Stimulated activated CD8-positive, alpha-beta memory T cell treated with anti-CD3 and anti-CD28 coated beads, Interleukin-4, amount 100 ng/mL, for 1 hour (primary cell): ENCODE results near the gene VWA5B1.

Experiments
- DNase-seq, 2 donors: peaks; one replicate each; pipeline ENCODE4 v3.0.0-alpha.2; 2020; ENCODE audit warnings: low read depth in 2 of 2, low spot score in 1 of 2

The VWA5B1 gene

DNA sequence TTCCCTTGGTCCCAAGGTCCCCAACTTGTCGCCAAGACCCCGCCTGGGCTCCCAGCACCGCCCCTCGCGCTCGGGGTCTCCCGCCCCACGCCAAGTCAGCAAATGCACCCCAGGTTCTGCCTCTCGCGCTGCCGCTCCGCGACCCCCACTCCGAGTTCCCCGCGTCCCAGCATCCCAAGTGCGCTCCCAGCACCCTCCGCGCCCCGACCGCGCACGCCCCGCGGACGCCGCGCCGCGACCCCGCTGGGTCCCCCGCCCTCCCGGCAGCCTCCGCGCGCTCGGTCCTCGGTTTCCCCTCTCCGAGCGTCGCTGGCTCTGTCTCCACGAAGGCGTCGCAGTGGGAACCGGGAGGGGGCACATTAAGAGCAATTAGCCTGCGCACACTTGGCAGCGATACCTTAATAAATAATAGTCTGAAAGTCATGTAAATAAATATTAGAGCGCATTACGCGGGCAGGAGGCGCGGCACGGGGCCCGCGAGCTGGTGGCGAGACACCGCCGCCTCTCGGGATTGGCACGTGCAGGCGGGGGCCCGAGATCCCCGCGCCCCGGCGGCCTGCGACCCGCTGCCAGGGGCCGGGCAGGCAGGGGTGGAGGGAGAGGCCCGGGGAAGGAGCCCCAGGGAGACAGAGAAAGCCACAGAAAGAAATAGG lies 75.9 kb downstream of the VWA5B1 start:
- DNase-seq, result no peak

DNA sequence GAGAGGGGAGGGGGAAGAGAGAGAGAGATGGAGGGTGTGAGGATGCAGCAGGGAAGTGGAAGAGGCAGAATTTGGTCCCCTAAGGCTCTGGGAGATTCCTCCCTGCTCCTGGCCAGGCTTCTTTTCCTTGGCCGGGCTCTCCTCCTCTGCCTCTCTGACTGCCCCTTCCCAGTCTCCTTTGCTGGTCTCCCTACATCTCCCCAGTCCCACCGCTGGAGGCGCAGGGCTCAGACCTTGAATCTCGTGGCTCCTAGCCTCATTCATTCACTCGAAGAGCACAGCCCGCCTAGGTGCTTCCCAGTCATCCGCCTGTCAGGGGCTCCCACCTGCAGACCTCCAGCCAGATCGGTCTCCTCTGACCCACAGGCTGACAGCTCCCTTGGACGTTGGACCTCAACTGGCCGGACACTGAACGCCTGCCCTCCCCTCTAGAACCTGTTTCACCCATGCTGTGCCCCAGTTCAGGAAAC lies 76.5 kb downstream of the VWA5B1 start:
- no peak for DNase-seq

DNA sequence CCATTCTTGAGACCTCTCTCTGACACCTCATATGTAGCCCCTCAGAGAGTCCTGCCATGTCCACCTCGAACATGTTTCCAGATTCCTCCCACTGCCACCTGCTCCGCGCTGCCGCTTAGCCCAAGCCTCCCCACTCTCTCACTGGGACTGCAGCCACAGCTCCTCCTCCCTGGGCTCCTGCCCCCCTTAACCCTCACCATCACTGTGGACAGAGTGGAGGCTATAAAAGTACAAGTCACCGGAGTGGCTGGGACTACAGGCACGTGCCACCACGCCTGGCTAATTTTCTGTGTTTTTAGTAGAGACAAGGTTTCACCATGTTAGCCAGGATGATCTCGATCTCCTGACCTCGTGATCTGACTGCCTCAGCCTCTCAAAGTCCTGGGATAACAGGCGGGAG lies 77.0 kb downstream of the VWA5B1 start:
- DNase-seq, result no peak

DNA sequence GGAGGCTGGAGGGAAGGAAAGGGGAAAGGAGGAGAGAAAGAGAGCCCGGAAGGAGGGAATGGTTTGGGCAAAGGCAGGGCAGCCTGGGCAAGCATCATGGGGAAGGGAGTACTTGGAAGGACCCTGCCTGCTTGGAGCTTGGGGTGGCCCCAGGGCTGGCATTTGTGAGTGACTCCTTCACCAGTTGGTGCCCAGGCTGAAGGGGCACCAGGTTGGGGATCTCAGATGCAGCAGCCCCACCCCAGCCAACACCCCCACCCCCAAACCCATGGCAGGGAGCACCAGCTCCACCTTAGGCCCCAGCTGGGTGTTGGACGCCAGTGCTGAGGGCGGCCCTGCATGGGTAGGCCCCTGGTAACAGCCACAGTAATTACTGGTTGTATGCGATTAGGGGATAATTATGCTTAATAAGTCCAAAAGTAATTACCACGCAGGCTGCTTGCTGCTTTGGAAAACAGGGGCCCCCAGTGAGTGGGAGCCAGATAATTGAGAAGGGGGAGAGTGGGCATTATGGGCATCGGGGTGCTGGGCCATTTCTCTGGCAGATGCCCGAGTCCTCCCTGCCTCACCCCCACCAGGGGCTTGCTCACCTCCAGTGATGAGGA lies 78.3 kb downstream of the VWA5B1 start:
- DNase-seq, result no peak

GRCh38 chr1:20370698-20371097 lies 80.0 kb downstream of the VWA5B1 start:
- no peak for DNase-seq

DNA sequence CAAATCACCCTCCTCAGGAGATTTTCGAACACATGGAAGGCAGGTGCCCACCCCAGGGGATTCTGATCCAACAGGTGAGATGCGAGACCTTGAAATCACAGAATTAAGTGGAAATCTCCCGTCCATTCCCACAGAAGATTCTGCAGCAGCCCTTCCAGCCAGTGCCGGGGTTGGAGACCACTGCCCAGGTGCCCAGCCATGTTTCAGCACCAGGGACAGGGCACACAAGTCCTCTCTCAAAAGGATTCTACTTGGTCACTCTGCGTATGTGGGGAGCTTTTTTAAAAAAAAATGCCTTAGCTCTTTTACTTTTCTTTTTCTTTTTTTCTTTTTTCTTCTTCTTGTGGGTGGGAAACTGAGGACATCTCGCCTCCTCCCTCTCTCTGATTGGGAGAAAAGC lies 80.7 kb downstream of the VWA5B1 start:
- DNase-seq, result no peak

- DNase-seq, result no peak
These were observed 81.2 kb downstream of the VWA5B1 start for GRCh38 chr1:20371883-20372282.

DNA sequence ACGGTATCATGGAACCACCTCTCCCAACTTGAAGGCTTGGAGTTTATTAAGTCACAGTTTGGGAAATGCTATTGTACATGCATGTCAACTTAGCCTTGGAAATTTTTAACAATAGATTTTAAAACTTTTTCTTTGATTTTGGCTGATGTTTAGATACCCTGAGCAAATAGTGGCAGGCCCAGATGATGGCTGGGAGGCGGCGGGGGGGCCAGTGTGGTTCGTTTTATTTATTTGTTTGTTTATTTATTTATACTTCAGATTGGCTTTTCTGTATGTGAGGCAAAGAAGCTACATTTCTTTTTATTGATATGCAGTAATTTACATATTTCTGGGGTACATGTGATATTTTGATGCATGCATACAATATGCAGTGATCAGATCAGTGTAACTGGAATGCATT lies 82.0 kb downstream of the VWA5B1 start:
- no peak for DNase-seq

DNA sequence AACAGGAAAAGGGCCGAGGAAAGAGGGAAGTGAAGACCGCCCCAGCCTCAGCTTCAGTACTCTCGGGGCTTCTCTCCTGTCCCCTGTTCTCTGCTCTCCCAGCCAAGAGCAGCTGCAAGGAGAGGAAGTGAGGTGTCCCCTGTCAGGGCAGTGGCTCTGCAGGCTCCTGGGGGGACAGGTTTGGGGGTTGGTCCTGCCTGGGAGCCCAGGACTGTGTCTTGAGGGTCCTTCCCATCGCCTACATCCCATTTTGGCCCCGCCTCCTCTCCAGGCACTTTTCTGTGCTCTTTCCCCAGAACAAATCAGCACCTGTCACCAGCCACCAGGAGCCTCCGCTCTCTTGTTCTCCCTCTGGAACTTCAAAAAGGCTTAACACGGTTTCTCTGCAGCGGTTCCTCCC lies 82.6 kb downstream of the VWA5B1 start:
- DNase-seq, result no peak

GRCh38 chr1:20373764-20374163 lies 83.1 kb downstream of the VWA5B1 start:
- no peak for DNase-seq

DNA sequence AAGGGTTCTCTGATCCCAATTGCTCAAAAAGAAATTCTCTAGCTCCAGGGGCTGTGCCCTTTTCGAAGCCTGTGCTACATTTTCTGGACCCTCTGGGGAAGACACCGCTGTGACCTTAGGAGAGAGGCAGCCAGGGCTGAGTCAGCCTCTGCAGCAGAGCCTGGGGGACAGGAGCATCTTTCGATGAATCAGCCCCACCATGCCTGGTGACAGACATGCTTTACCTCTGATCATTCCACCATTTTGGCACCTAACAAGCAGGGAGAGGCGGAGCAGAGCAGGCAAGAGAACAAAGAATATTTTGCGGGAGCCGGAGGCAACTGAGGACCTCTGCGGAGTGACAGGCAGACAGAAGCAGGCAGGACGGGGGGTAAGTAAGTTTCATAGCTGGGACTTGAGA lies 84.9 kb downstream of the VWA5B1 start:
- DNase-seq, result no peak

- no peak for DNase-seq
These were observed 85.5 kb downstream of the VWA5B1 start for GRCh38 chr1:20376171-20376570.

DNA sequence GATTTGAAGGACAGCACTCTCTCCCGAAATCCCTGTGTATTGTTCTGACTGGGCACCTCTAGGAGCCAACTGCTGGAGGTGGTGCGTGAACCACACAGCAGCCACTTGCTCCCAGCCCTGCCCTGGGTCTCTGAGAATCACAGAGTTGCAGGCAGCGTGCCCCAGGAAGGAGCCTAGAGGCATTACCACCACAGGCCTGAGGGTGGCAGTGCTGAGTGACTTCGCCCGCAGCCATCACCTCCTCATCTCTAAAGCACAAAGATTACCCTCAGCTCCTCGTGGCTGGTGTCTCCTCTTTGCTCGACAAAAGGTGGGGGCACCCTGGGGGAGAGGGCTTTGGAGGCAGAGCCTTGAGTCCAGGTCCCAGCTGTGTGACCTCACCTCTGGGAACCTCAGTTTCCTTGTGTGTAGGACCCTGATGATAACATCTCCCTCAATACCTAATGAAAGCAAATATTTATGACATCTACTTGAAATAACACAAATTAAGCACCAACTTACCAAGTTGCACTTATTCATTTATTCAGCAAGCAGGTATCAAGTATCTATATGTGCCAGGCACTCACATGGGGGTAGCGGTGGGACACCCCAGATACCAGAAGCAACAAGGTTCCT lies 86.3 kb downstream of the VWA5B1 start:
- DNase-seq, result peak in 1 of 2 donors; percentile 23

DNA sequence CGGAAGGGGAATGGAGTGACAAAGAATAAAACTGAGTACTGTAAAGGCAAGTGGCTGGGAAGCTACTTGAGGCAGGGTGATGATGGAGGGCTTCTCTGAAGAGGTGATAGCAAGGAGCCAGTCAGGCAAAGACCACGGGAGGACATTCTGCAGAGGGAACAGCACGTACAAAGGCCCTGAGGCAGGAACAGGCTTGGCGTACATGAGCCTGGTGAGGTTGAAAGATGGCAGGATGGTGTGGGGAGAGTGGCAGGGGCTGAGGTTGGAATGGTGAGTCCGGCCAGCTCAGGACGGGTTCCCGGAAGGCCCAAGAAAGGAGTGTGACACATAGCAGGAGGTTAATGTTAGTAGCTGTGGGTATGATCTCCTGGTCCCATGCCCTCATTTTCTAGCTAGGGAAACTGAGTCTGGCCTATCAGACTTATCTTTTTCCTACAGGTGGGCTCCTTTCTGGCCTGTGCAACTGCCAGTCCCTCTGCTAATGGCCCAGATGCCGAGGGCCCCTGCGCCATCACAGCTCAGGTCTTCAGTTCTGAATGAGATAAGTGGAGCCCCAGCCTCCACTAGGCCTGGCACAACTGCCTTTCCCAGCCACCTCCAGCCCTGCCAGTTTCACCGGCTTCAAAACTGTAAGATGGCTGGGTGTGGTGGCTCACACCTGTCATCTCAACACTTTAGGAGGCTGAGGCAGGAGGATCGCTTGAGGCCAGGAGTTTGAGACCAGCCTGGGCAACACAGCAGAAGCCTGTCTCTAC lies 87.0 kb downstream of the VWA5B1 start:
- DNase-seq, result no peak

DNA sequence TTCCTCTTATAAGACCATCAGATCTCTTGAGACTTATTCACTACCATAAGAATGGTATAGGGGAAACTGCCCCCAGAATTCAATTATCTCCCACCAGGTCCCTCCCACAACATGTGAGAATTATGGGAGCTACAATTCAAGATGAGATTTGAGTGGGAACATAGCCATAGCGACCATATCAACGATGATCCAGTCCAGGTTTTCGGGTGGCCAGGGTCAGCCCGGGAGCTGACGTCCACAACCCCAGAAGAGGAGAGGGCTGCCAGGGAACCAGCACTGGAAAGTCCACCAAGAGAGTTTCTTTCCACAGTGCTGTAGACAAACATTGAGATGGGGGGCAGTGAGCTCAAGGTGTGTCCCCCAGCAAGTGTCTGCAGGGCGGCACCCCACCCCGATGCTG lies 88.4 kb downstream of the VWA5B1 start:
- no peak for DNase-seq

DNA sequence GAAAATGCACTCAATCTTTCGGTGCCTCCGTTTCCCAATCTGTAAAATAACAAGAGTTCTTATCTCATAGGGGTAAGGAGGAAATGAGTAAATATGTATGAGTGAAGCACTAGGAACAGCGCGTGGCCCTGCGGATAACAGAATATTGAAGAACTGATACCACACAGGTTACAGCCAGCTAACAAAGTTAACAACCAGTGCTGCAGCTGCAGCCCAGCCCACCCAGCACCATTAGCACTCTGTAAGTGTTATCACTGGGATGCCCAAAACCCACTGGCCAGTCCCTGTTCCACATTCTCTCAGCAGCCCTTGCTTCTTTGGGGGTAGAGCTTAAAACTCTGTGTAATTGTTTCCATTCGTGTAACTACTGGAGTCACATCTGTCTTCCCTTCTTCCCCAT lies 89.5 kb downstream of the VWA5B1 start:
- DNase-seq, result no peak

DNA sequence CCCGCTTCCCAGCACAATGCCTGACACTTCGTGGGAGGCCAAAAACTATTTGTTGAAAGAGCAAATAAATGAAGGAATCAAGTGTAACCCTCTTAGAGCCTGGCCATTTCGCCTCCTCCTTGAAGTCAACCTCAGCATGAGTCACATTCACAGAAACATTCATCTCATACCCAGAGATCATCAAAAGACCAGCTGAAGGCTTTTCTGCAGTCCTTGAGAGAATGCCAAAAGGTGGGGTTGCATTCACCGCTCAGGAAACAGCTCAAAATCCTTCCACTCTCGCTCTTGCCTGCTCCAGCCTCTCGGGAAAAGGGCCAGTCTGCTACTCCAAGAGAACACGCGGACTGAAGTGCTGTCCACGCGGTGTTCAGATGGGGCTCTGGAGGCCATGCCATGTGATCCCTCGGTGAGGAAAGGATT lies 90.0 kb downstream of the VWA5B1 start:
- DNase-seq, result no peak

DNA sequence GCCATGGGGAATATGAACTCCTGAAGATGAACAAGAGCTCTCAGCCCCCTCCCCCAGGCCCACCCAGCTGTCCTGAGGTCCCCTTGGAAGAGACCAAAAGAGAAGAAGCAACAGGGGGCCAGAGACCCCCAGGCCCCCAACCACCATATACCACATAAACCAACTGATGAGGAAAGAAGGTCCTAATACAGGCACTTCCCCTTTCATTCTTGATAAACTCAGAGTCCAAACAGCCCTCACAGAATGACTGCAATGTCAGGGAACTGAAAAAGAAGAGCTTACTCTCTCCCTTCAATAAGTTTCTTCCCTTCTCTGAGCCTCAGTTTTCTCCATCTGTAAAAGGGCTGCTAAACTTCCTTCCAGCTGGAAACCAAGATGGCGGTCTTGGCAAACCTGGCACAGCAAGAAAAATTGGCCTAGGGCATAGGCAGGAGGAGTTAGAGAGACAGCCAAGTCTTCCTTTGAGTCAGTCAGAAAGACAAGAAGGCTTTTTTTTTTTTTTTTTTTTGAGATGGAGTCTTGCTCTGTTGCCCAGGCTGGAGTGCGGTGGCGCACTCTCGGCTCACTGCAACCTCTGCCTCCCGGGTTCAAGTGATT lies 90.5 kb downstream of the VWA5B1 start:
- DNase-seq, result no peak

DNA sequence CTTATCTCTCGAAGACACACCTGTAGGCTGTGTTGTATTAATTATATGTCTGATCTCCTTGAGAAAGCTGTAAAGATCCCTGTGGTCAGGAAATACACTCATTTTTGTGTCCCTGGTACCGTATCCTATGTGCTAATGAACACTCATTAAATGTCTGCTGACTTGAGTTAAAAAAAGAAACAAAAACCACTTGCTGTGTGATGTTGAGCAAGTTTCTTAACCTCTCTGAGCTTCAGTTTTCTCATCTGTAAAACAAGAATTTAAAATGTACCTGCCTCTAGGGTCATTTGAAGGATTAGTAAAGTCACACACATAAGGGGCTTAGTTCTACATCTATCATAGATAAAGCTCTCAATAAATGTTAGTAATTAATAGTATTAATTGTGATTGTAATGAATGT lies 91.3 kb downstream of the VWA5B1 start:
- no peak for DNase-seq

DNA sequence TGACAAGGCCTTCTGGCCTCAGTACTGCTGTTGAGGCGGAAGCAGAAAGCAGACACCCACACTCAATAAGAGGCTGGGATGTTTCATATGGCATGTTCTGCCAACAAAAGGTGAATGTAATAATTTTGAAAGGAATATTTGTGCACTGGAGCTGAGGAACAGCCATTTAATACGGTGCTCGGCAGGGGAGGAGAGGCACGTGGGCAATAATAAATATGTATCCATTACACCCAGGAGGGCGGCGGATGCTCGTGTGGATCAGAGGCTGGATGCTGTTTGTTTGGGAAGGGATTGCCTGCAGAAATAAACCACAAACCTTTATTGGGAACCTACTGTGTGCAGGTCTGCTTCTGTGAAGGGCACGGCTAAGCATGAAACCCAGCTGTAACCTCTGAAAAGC lies 92.0 kb downstream of the VWA5B1 start:
- no peak for DNase-seq

DNA sequence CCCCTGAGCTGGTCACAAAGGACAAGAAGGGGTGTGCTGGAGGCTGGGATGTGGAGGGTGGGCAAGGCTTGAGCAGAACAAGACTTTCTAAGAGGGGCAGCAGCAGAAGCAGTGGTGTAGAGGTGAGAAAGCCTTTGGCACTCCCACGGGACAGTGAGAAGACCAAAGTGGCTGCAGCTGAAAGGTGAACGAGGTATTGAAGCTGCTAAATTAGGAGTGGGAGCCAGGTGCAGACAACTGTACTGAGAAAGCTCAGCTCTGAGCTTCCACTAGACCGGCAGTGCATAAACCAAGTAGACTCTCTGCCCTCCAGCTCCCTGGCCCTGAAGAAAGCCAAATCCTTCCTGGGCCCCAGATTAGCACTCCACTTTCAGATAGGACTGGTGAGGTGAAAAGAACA lies 93.0 kb downstream of the VWA5B1 start:
- no peak for DNase-seq

DNA sequence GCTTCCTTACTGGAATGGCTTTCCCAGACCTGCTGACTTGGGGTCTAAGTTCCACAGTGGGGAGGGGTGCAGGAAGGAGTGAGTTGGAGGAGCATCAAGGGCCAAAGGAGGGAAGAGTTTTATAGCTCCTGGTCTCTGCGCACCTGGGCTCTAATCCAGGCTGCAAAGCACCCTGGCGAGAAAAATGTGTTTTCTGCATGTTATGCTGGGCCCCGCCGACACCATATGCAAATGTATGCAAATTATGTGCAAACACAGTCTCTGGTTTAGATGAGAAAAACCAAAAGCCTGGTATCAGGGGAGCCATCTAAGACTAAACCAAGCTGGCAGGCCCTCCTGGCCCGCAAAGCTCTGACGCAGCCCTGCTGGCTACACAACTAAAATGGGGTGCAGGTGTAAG lies 95.0 kb downstream of the VWA5B1 start:
- no peak for DNase-seq
